ENCODE data around the gene GTF2IRD1. TPM values are rescaled to one million over a fixed set of nuclear protein-coding genes. Genes with fewer than 3 reads are reported as not detected.

Gene GTF2IRD1
- total RNA-seq, 4 donors from 2014 or later = 3.9 to 18.1 (median 11.0) TPM

GRCh38 chr7:74606909-74607510 is 153.3 kb downstream of the GTF2IRD1 start:
- no peak for TF ChIP-seq CTCF (IDR thresholded peaks at IDR 0.05)
- DNase-seq (ENCODE audit: low spot score) (no peak), ATAC-seq (ENCODE audit: low FRiP score) (no peak)

- ATAC-seq (ENCODE audit: low FRiP score) = no peak
- no peak for DNase-seq (ENCODE audit: low spot score)
- TF ChIP-seq CTCF (IDR thresholded peaks at IDR 0.05) = no peak
Measured at GRCh38 chr7:74612015-74612829, 158.5 kb downstream of the GTF2IRD1 start.

- no peak for ATAC-seq (ENCODE audit: low FRiP score)
- no peak for TF ChIP-seq CTCF (IDR thresholded peaks at IDR 0.05)
- no peak for DNase-seq (ENCODE audit: low spot score)
Measured at GRCh38 chr7:74615933-74616780, 162.5 kb downstream of the GTF2IRD1 start.

- ATAC-seq (ENCODE audit: low FRiP score) (no peak), DNase-seq (ENCODE audit: low spot score) (no peak)
- no peak for TF ChIP-seq CTCF (IDR thresholded peaks at IDR 0.05)
Measured at GRCh38 chr7:74617180-74617744, 163.6 kb downstream of the GTF2IRD1 start.

GRCh38 chr7:74619235-74619860 is 165.6 kb downstream of the GTF2IRD1 start:
- DNase-seq (ENCODE audit: low spot score) (no peak), ATAC-seq (ENCODE audit: low FRiP score) (no peak)
- TF ChIP-seq CTCF (IDR thresholded peaks at IDR 0.05) = no peak

GRCh38 chr7:74622228-74622749 is 168.6 kb downstream of the GTF2IRD1 start:
- no peak for DNase-seq (ENCODE audit: low spot score)
- ATAC-seq (ENCODE audit: low FRiP score) = no peak
- no peak for TF ChIP-seq CTCF (IDR thresholded peaks at IDR 0.05)
